Esophagus muscularis mucosa (tissue), 4 donors: ENCODE results near the gene GPRIN3. TPM values are rescaled to one million over a fixed set of nuclear protein-coding genes. Genes with fewer than 3 reads are reported as not detected.

ENCODE experiments used
- DNase-seq: peaks from one replicate; pipeline ENCODE4 v3.0.0-alpha.2; 2017; ENCODE audit errors: extremely low spot score
- H3K27ac ChIP-seq, 4 donors: fragments of 200-600 bp; sonication (generic); replicated peaks in 1 of 4; 1 replicate in 3 of 4; 2 replicates in 1 of 4; pipeline ENCODE4 v1.5.1; 2016 to 2019; ENCODE audit warnings: mild to moderate bottlenecking in 1 of 4
- H3K27me3 ChIP-seq, 4 donors: fragments of 200-600 bp; sonication (generic); one replicate each; pipeline versions ENCODE4 v1.5.1 to v1.6.0; 2016 to 2019
- H3K36me3 ChIP-seq, 4 donors: fragments of 200-600 bp; sonication (generic); one replicate each; pipeline ENCODE4 v1.5.1; 2016 to 2019
- H3K4me1 ChIP-seq, 4 donors: fragments of 200-600 bp; sonication (generic); one replicate each; pipeline ENCODE4 v1.5.1; 2016 to 2019
- H3K4me3 ChIP-seq, 4 donors: fragments of 200-600 bp; sonication (generic); 1 replicate in 2 of 4; 2 replicates in 2 of 4; pipeline ENCODE4 v1.5.1; 2016 to 2019; ENCODE audit warnings: mild to moderate bottlenecking in 4 of 4, moderate library complexity in 1 of 4
- H3K9me3 ChIP-seq, 4 donors: fragments of 200-600 bp; sonication (generic); 1 replicate in 3 of 4; 2 replicates in 1 of 4; pipeline ENCODE4 v1.5.1; 2016 to 2019
- EP300 ChIP-seq: sonication (generic); formaldehyde crosslinking; IDR thresholded peaks from one replicate; pipeline ENCODE4 v1.6.1; 2017; ENCODE audit warnings: antibody characterized with exemption
- POLR2A ChIP-seq: fragments of 450-650 bp; IDR thresholded peaks from one replicate; pipeline ENCODE4 v1.6.1; 2017; ENCODE audit warnings: antibody characterized with exemption, moderate library complexity, mild to moderate bottlenecking, low read depth
- POLR2AphosphoS5 ChIP-seq, 2 donors: sonication (generic); formaldehyde crosslinking; IDR thresholded peaks; one replicate each; pipeline ENCODE4 v1.6.1; 2017; ENCODE audit warnings: antibody characterized with exemption in 2 of 2
- WGBS: methylation state at CpG from one replicate; pipeline ENCODE4 v1.1.5; 2018; 5-methylcytosine and 5-hydroxymethylcytosine counted together
- intact Hi-C: fragments of 100-400 bp; cut with DNase I; formaldehyde crosslinking; loops from one replicate; pipeline ENCODE4 v1.15.1; 2023
- total RNA-seq, 4 donors: library from RNA; depleted of rRNA; stranded (reverse); fragments of >200 nt; gene quantifications; one replicate each; pipeline versions ENCODE4 v1.1.0 to v1.2.1, GENCODE V29; 2016
- TF ChIP-seq, protein P1 (sequence below), 3 experiments: fragments of 200-600 bp in 2 of 3; fragments of 450-650 bp in 1 of 3; sonication (generic) in 2 of 3; IDR thresholded peaks; one replicate each; pipeline ENCODE4 v1.5.1; 2017 to 2019; ENCODE audit warnings: antibody characterized with exemption in 3 of 3, mild to moderate bottlenecking in 2 of 3, moderate library complexity in 1 of 3

The GPRIN3 gene
- total RNA-seq, 4 donors from 2014 or later: 2.5 to 3.6 (median 2.8) TPM

DNA sequence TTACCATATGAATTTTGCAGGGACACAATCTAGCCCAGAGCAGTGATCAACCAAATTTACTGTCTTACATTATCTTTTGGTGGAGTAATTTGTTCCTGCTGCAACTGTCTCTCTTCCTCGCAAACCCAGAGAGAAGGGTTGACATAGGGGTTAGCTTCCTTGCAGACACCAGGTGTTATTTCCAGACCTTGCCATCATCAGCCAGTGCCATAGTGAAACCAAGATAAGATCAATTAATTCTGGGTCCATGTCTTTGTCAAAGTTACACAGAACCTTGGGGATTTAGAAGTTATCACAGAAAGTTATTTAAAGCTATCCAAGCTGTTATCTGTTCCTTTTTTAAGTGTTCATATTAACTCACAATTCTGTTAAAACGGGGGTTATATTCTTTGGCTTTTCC is 23.6 kb upstream of the GPRIN3 start:
- no peak for DNase-seq
- TF ChIP-seq, protein P1, sequence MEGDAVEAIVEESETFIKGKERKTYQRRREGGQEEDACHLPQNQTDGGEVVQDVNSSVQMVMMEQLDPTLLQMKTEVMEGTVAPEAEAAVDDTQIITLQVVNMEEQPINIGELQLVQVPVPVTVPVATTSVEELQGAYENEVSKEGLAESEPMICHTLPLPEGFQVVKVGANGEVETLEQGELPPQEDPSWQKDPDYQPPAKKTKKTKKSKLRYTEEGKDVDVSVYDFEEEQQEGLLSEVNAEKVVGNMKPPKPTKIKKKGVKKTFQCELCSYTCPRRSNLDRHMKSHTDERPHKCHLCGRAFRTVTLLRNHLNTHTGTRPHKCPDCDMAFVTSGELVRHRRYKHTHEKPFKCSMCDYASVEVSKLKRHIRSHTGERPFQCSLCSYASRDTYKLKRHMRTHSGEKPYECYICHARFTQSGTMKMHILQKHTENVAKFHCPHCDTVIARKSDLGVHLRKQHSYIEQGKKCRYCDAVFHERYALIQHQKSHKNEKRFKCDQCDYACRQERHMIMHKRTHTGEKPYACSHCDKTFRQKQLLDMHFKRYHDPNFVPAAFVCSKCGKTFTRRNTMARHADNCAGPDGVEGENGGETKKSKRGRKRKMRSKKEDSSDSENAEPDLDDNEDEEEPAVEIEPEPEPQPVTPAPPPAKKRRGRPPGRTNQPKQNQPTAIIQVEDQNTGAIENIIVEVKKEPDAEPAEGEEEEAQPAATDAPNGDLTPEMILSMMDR (IDR thresholded peaks at IDR 0.05): no peak
- no peak for TF ChIP-seq POLR2AphosphoS5 (IDR thresholded peaks at IDR 0.05)
- no peak for TF ChIP-seq POLR2A
- TF ChIP-seq EP300: no peak
- Histone ChIP-seq H3K36me3 (no peaks in the 10 kb centered on the region), H3K4me3 (no peak overlapping the region), H3K9me3 (no peaks in the 10 kb centered on the region), H3K27me3 (no peaks in the 10 kb centered on the region), H3K4me1 (peaks cover 0 to 17% (median 9%) of the 10 kb centered on the region in 4 donors), H3K27ac (no peak overlapping the region)
- intact Hi-C loops: no loop called here
- 88% methylated on average over 2 of the region's 2 CpGs for WGBS

DNA sequence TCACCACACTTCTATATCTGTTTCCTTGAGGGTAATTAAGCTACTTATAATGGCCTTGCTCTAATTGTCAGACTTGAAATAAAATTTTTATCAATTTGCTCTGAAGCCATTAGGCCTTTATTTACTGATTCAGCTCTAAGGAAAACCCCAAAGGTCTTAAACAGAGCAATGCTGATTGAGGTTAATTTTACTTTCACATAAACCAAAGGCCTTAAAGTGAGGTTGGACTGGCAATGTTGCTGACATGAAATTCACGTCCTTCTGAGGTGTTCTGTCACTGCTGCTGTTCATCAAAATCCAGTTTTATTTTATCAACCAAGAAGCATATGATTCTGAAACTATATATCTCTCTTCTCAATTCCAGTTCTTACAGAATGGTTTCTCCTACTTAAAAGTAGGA is 21.7 kb upstream of the GPRIN3 start:
- intact Hi-C loops: no loop called here
- DNase-seq: no peak
- Histone ChIP-seq H3K27me3 (no peaks in the 10 kb centered on the region), H3K27ac (no peak overlapping the region), H3K4me3 (no peak overlapping the region), H3K4me1 (peaks cover 0 to 10% (median 5%) of the 10 kb centered on the region in 4 donors), H3K9me3 (no peaks in the 10 kb centered on the region), H3K36me3 (no peaks in the 10 kb centered on the region)
- TF ChIP-seq EP300: no peak
- TF ChIP-seq POLR2A: no peak
- no peak for TF ChIP-seq POLR2AphosphoS5 (IDR thresholded peaks at IDR 0.05)
- TF ChIP-seq, protein P1 (IDR thresholded peaks at IDR 0.05): no peak
- 92% methylated on average over 1 of the region's 1 CpG for WGBS

- H3K4me3 ChIP-seq: no peak overlapping the region
- no peaks in the 10 kb centered on the region for H3K9me3 ChIP-seq
- intact Hi-C loops: no loop called here
- H3K27ac ChIP-seq: no peak overlapping the region
- TF ChIP-seq POLR2A (no peak), EP300 (no peak), POLR2AphosphoS5 (IDR thresholded peaks at IDR 0.05) (no peak)
- TF ChIP-seq, protein P1 (IDR thresholded peaks at IDR 0.05): no peak
- no peaks in the 10 kb centered on the region for H3K36me3 ChIP-seq
- H3K27me3 ChIP-seq: no peaks in the 10 kb centered on the region
- no peaks in the 10 kb centered on the region for H3K4me1 ChIP-seq
- no peak for DNase-seq
- WGBS: 39% methylated on average over 2 of the region's 2 CpGs
Observed at GRCh38 chr4:89324671-89325070, 17.1 kb upstream of the GPRIN3 start.

DNA sequence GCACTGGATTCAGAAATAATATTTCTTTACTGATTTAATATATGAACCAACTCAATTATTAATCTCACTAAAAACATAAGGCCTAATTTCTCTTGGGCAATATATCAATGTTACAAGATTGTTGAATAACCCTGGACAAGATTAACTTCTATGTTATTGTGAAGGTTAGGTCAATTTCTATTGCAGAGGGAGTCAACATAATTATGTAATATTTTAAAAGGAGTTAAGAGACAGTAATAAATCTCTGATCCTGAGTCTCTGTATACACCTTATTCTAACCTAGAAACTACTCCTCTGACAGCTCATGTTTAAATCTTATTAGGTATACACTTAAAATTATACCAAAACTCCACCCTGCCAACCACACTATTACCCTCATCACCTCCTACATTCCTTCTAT is 15.1 kb upstream of the GPRIN3 start:
- Histone ChIP-seq H3K27ac (no peak overlapping the region), H3K9me3 (no peaks in the 10 kb centered on the region), H3K4me3 (no peak overlapping the region), H3K4me1 (peaks cover 0 to 12% (median 10%) of the 10 kb centered on the region in 4 donors), H3K27me3 (no peaks in the 10 kb centered on the region), H3K36me3 (no peaks in the 10 kb centered on the region)
- DNase-seq: no peak
- intact Hi-C loops: no loop called here
- TF ChIP-seq POLR2A (no peak), EP300 (no peak), POLR2AphosphoS5 (IDR thresholded peaks at IDR 0.05) (no peak)
- TF ChIP-seq, protein P1 (IDR thresholded peaks at IDR 0.05): no peak

DNA sequence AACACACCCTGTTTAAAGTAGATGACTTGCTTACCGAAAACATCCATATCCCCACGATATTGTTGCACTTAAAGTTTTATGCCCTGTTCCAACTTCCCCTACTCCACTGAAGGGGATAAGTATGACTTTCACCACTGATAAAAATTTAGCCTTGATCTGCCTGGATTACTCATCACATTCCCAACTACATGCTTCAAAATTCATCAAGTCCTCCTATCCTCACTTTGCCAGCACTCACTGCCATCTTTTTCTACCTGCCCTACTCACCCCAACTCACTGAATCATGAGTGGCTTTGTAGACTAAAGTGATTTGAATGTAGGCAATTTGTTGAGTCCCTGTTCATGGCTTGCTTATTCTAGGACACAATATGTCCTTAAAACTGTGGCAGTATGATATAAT is 12.2 kb upstream of the GPRIN3 start:
- H3K36me3 ChIP-seq: no peaks in the 10 kb centered on the region
- WGBS: 91% methylated on average over 2 of the region's 2 CpGs

More for the DNA sequence above, 12.2 kb upstream of the GPRIN3 start:
- Histone ChIP-seq H3K9me3 (no peaks in the 10 kb centered on the region), H3K27ac (no peak overlapping the region), H3K4me3 (no peak overlapping the region), H3K27me3 (no peaks in the 10 kb centered on the region), H3K4me1 (peaks cover 0 to 29% (median 19%) of the 10 kb centered on the region in 4 donors)
- TF ChIP-seq, protein P1 (IDR thresholded peaks at IDR 0.05): no peak
- TF ChIP-seq EP300: no peak
- TF ChIP-seq POLR2A: no peak
- no peak for DNase-seq
- intact Hi-C loops: no loop called here
